Posterior vena cava (tissue), 2 donors: ENCODE measurements around the gene UCHL3. TPM values are rescaled to one million over a fixed set of nuclear protein-coding genes. Genes with fewer than 3 reads are reported as not detected.

Experiments used
- DNase-seq: peaks from one replicate; pipeline ENCODE4 v3.0.0-alpha.2; 2020; ENCODE audit warnings: low spot score
- intact Hi-C, 2 donors: fragments of 100-400 bp; cut with DNase I; formaldehyde crosslinking; loops; one replicate each; pipeline versions ENCODE4 v1.14.1 to v1.14.2; 2022 to 2023
- total RNA-seq, 2 donors: library from RNA; stranded (reverse); fragmentation: NEBNext Ultra II Directional; extraction: Animal tissue kit (Norgen Biotek cat#: 25700); gene quantifications; one replicate each; pipeline ENCODE4 v1.2.1, GENCODE V29; 2021
- donor health status: DM: yes; HTN: yes; CAD: no.
- donor health status: DM: yes; HTN: yes; CAD: no.

UCHL3 gene
- total RNA-seq, 2 donors from 2014 or later, result 29.2 to 39.9 TPM

DNA sequence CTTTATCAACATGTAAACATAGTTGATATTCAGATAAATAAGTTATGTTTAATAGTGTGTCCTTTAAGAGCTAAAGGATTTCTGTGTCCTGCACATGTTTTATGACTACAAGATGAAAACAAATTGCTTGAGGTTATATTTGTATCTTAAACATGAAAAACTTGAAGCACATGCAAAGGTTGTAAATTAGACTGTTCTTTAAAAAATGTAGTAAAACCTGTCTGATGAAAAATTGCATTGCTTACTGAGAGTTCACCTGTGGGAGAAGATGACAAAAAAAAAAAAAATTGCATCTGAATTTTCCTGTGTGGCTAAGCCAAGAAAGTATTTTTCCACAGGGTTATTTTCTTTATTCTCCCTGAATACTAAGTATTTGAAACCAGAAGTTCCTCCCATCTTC lies 60.9 kb downstream of the UCHL3 start:
- intact Hi-C loops, result no loop called here
- DNase-seq, result no peak

DNA sequence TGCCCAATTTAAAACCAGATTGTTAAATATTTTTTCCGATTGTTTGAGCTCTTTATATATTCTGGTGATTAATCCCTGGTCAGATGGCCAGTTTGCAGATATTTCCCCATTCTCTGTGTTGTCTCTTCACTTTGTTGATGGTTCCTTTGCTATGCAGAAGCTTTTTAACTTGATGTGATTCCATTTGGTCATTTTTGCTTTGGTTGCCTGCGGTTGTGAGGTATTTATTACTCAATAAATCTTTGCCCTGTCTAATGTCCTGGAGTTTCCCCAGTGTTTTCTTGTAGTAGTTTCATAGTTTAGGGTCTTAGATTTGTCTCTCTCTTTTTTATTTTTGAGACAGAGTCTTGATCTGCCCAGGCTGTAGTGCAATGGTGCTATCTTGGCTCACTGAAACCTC lies 62.8 kb downstream of the UCHL3 start:
- intact Hi-C loops, result no loop called here
- DNase-seq, result no peak

DNA sequence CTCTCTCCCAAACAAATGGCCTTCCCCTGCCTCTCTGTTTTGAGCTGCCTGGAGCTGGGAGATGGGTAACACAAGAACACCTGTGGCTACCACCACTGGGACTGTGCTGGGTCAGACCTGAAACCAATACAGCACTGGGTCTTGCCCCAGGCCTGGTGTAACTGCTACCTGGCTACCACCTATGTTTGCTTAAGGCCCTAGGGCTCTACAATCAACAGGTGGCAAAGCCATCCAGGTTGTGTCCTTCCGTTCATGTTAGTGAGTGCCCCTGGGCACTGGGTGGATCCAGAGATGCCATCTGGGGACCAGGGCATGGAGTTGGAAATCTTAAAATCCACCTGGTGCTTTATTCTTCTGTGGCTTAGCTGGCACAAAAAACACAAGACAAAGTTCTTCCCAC lies 67.6 kb downstream of the UCHL3 start:
- no peak for DNase-seq
- intact Hi-C loops, result no loop called here

DNA sequence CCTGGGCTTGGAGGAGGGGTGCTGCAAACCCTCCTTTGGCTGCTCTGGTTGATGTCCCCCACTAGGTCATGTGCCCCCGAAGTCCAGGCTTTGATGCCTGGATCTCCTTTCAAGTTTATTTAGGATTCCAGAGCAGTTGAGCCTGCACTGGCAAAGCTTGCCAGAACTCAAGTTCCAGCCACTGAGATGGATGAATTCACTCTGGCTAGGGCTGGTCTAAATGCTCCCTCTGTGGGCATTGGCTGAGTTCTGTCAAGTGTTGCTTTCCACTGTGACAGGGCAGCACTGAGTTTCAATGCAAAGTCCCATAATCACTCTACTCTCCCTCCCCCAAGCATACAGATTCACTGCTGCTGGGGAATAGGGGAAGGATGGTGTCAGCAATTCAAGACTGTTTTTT lies 68.7 kb downstream of the UCHL3 start:
- no peak for DNase-seq
- intact Hi-C loops, result no loop called here

DNA sequence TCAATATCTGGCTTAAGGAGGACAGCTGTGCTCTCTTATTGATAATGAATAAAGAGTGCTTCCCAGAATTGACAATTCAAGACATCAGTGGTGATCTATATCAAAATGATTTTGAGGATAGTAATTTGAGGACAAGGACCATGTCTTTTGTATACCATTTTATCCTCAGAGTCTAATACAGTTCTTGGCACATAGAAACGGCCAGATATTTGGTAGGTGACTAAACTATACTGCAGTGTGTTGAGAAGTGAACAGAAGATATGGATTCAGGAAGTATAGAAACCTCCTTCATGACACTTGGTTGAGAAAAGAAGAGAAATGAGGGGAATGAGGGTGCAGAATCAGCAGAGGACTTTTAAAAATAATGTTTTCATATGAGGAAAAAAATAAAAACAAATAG lies 70.4 kb downstream of the UCHL3 start:
- intact Hi-C loops, result no loop called here
- DNase-seq, result no peak

DNA sequence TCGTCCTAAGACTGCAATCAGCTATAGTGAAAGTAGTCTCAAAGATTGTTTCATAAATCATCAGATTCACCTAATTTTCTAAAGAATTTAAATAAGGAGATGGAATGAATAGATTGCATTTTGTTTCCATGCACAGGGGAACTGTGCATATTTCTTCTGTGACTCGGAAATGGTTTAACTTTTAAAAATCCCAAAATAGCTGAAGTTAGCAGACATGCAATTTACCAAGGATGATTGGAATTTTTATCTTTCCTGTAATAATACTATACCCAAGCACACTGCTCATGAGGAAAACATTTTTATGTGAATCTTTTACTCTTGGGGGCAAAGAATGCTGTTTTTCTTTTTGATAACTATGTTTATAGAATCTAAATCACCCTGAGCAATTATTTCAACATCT lies 71.6 kb downstream of the UCHL3 start:
- intact Hi-C loops, result no loop called here

DNA sequence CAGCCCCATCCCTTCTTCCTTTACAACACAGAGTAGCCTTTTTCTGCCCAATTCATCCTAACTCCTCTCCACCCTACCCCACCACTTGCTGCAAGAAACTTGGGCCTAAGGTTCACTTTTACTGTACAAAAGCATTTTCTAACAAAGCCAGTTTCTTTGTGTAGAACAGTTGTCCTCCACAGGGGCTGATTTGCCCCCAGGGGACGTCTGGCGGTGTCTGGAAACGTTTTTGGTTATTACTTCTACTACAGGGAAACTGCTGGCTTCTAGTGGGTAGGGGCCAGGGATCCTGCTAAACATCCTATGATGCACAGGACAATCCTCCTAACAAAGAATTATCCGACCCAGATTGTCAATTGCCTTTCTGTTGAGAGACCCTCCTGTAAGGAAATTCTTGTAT lies 79.2 kb downstream of the UCHL3 start:
- intact Hi-C loops, result no loop called here

More for the DNA sequence above, 71.6 kb downstream of the UCHL3 start:
- no peak for DNase-seq

DNA sequence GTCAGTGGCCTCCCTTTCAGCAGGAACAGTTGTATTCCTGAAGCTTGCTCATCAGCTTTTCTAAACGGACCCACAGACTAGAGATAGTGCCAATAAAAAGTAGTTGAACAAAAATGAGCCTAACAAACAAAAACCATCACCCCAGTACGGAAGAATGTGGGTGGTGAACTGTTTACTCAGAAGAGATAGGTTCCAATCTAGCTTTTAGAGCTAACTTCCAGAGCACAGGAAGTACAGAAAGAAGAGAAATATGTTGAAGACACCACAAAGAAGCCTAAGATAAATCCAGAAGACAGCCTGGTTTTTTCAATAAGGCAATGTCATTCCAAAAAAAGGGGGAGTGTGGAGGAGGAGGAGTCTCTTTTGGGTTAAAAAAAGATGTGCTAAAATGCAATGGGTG lies 83.7 kb downstream of the UCHL3 start:
- intact Hi-C loops, result no loop called here
- DNase-seq, result no peak

More for the DNA sequence above, 79.2 kb downstream of the UCHL3 start:
- no peak for DNase-seq

DNA sequence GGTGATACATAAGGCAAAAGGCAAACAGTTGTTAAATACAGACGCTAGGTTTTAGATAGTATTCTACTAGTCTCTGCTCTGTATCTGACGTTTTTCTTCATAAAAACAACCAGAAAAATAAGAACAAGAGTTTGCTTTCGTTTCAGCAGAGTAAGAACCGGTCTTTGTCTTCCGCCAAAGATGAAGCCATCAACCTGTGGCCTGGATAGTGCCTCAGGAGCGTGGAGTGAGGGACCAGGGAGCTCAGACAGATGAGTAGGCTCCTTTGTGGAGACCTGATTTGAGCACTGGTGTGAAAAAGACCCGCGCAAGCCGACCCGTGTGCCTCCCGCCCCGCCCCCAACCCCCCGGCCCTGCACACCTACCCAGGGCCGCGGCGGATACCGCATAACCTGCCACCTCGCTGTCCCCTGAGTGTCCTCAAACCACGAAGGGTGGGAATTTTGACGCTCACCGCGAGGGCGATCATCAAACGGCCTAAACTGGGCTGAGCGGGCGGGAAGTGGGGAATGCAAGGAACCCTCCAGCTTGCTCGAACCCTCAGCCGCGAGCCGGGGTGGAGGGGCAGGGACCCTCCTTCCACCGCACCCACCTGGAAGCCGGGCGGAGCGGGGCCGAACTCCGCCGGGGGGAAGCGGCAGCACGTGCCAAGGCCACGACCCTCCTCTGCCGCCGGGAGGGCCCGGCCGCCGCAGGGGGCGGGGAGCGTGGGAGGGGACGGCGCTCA lies 85.7 kb downstream of the UCHL3 start:
- DNase-seq, result no peak
- intact Hi-C loops, result no loop called here

DNA sequence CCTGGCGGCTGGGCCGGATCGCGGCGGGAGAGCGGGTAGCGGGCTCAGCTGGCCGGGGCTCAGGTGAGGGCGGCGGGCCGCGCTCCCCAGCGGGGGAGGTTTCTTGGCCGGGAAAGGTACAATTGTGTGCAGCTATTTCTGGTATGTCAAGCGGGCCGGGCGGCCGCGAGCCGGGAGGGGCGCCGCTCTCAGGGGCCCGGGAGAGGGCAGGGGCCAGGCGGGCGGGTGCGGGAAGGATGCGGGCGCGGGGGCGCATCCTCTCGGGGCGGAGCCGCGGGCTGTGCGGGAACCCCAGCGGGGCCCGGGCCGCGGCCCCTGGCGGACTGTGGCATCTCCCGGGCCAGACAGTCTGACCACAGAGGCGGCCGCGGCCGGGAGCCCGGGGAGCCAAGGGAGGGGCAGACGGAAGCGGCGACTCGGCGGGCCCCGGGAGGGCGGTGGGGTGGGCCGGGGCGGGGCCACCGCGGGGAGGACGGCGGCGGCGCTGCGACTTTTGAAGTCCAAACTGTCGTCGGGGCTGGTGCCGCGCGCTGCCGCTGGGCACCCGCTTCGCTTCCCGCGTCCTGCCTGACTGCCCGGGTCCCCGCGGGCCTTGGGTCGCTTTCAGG lies 86.3 kb downstream of the UCHL3 start, which contains the start of gene LMO7:
TSS of gene LMO7 (plus strand) at position 503 of the 608 bp plus-strand sequence. CDS start 328 bp downstream, outside the sequence.
- DNase-seq, result peak; percentile 87
- intact Hi-C loops, result no loop called here

DNA sequence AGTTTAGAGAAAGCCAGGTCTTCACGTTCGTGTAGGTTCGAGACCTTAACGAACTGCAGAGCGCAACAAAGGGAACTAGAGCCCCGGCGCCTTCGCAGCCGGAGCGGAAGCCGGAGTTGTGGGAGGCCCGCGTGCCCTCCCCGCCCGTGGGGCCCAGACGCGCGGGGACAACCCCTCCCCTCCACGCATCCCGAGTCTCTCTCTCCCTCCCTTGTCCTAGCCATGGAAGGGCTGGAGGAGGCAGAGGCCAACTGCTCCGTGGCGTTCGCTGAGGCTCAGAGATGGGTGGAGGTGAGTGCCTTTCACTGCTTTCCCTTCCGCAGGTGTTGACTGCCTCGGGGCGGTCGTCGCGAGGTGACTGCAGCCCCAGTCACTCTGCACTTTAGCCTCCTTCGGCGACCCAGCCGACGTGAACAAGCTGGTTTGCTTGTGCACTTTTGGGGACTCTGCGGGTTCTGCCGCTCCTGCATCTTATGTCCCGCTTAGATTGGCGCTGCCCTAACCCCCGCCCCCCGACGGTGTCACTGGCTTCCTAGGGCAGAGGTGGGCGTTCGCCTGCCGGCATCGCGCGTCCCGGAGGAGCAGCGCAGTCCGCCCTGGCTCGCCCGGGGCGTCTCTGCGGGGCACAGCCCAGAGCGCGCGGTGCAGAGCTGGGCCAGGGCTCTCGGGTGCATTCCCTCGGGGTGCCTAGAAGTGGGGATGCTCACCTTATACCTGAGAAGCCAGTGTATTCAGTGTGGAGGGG lies 87.0 kb downstream of the UCHL3 start:
- intact Hi-C loops, result no loop called here
- DNase-seq, result no peak

DNA sequence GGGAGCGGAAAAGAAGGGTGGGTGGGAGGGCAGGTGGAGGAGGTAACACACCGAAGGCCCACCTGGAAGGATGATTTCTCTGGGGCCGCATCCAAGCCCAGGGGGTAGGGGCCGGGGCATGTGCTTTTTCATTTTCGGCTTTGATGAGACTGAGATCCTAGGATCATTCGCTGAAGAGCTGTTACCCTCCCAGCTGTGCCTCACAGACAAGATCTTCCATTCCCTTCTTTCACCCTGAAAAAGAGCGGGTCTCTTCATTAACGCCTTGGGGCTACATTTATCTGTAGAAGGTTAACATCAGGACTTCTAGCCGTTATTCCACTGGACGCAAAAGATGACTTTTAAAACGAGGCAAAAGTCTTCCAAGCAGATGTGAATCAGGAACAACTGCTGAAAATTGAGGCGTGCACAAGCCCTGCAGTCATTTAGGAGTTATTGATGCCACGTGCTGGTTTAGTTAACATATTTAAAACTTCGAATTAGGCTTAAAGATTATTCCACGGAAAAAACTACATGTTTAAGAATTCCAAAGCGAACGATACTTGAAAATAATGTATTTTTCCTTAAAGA lies 87.7 kb downstream of the UCHL3 start:
- no peak for DNase-seq
- intact Hi-C loops, result no loop called here

DNA sequence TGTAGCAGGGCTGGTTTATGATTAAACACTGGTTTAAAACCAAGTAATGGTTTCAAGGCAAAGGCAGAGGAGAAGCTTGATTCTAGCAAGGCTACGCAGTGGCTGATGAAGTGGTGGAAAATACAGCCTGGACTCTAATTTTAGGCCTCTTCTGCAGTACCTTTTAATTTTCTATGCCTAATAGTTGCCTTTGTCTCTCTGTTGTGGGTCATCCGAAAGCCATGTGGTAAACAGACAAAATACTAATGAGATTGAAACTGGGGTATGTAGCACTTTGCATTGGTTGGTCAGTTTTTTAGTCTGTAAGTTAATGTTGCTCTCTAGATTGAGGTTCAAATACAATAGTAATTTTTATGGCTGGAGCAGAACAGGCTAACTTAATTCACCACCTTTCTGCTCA lies 89.9 kb downstream of the UCHL3 start:
- intact Hi-C loops, result no loop called here
- no peak for DNase-seq

DNA sequence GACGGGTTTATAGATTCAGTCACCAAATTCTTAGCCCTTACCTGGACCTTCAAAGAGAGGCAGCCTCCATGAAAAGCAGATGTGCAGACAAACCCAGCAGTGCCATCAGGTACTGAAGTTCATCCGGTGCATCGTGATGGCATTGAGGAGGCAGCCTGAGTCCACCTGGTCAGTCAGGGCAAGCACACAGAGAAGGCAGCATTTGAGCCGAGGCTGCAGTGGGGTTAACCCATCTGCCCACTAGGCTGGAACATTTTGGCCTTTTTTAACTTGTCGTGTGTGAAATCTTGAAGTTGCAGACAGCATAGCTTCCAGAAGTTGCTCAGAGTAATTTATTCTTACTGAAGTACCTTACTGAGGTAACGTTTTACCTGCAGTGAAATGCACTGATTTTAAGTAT lies 91.4 kb downstream of the UCHL3 start:
- no peak for DNase-seq
- intact Hi-C loops, result no loop called here

DNA sequence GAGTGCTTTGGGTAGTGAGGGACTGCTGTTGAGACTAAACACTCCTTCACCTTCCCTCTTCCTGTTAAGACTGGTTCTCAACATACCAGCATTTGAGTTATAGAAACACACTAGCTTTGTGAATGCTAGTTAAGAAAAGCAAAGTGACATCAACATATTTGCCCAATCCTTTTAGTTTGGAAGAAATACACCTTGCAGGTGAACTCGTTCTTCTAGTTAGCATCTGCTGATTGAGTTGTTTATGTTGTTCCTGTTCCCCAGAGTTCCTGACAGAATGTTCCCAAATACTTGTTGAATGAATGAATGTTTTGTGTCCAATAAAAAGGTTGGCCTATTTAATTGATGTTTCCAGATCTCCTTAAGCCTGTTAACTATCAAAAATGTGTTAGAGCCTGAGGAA lies 93.6 kb downstream of the UCHL3 start:
- no peak for DNase-seq
- intact Hi-C loops, result no loop called here

DNA sequence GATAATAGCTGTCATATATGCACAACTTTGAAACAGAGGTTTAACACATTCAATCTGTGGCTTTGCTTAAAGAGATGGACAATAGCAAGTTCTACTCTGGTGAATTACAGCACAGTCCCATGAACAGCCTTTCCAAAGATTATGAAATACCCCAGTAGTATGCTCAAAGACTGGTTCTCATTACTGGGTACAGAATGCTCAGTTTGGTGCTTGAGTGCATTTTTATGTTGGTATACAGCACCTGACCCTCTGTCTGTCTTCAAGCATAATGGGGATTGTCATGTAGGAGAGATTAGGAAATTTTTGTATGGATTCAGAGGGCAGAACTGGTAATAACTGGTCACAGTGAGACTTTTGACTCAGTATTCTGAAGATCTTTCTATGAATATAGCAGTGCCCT lies 94.1 kb downstream of the UCHL3 start:
- intact Hi-C loops, result no loop called here
- no peak for DNase-seq

DNA sequence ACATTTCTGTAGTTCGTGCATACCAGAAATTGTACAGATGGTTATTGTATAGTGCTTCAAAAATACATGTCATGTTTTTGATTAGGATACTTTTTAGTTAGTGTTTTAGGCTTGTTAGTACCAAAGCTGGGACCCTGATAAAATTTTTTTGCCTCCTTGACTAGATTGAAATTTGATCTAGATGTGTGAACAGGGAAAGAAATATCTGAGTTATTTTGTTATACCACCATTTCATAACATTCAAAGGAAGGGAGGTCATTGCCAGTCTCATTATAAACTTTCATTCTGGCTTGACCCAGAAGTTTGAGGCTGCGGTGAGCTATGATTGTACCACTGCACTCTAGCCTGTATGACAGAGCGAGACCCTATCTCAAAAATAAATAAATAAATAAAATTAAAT lies 95.5 kb downstream of the UCHL3 start:
- no peak for DNase-seq
- intact Hi-C loops, result no loop called here

DNA sequence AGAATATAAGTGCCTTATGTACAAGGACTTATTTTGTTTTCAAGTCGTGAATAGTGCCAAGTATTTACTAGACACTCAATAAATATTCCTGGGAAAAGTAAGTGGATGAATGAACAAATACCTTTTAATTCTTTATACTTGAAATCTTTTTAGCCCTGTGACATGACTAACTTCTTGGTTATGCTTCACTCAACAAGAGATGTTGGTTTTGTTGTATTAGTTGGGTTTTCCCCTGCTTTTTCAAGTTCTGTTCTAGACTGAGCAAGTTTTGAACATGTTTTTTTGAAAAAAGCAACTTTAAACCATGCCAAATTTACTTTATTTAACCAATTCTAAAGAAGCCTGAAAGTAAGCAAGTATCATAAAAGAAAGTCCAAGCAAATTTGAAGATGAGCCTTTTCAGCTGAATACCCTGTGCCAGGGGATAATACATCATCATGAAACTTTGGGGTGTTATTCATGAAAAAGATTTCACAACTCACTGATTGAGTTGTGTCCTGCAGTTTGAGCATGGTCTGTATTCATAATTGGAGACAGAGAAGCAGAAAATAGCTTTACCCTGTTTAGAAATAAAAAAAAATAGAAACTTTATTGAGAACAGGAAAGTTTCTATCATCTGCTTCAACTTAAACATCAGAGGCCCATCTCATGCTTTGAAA lies 97.7 kb downstream of the UCHL3 start:
- DNase-seq, result no peak
- intact Hi-C loops, result no loop called here

DNA sequence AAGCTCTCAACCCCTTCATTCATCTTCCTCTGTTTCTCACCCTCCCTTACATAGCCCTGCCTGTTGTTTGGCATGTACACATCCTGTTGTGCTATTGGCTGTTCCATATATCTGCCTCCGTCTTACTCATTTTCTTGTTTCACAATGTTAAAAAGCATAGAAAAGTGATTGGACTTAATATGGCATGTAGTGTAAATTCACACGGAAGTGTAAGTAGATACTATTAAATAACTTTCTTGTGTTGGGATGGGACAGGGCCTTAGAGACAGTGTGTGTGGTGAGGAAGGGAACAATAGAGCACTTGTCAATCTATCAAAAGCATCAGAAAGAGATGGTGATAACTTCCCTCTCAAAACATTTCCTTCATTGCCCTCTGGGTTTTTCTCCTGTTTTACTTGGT lies 98.9 kb downstream of the UCHL3 start:
- intact Hi-C loops, result no loop called here
- no peak for DNase-seq

DNA sequence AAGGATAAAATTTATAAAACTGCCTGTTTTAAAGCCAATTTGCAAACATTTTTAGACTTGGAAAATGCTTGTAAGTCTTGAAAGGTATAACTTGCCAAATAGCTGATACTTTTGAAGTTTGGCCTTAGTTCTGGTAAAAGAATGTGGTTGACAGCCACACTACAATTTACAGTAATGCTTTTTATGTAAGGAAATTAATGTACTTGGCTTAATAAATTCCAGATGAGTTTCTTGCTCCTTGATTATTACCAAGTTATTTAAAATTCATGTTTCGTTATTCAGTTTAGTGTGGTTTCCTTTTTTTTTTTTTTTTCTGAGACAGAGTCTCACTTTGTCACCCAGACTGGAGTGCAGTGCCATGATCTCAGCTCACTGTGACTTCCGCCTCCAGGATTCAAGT lies 101.4 kb downstream of the UCHL3 start:
- intact Hi-C loops, result loop anchor here in 1 of 2 donors (5.0 kb wide), 1 partner anchor 654 kb away; no protein-coding TSS in a partner anchor
- DNase-seq, result no peak
